Stimulated activated CD4-positive, alpha-beta T cell treated with anti-CD3 and anti-CD28 coated beads, TNF-alpha, amount 100 ng/mL, for 1 hour (primary cell): ENCODE results near the gene ENAH.
"Not testable (repeated sequence)": the region's sequence is repeated elsewhere in the genome, so short reads cannot be mapped to it uniquely, and the experiment has no call there.

Experiments
- DNase-seq, 3 donors: peaks; one replicate each; pipeline ENCODE4 v3.0.0-alpha.2; 2020; ENCODE audit warnings: low read depth in 3 of 3, low spot score in 1 of 3

The ENAH gene

DNA sequence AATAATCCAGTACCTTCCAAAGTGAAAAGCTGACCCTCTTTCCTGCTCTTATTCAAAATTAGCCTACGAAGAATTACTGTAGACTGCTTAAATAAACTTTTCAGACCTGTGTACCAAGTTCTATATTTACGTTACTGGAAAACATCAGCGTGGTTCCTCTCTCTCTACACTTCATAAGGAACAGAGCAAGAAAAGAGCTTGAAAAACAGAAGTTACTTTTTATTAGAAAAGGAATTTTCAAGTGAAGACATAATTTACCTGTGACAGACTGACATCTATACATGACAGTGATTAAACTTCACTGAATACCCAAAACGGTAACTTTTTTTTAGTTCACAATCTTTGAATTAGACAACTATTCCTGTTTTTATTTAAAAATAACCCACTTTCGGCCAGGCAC, 2.7 kb downstream of the ENAH start:
- DNase-seq, result no peak

DNA sequence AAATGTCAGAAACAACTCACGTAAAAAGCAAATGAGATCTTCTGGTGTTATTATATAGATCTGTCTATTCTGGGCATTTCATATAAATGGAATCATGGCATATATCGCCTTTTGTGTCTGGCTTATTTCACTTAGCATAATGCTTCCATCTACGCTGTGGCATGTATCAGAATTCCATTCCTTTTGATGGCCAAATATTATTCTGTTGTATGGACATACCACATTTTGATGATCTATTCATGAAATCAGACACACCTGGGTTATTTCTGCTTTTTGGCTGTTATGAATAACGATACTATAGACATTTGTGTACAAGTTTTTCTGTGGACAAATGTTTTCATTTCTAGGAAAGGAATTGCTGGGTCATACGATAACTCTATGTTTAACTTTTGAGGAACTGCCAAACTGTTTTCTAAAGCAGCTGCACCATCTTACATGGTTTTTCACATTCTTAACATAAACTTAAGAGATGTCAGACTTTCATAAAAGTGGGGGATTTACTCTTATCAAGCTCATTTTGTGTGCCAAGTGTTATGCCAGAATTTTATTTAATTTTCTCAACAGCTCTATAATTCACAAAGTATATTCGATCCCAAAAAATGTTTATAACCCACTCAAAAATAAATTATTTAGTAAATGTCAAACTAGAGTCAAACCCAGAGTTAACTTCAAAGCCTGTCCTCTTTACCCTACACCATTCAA, 7.6 kb downstream of the ENAH start:
- DNase-seq, result no peak

DNA sequence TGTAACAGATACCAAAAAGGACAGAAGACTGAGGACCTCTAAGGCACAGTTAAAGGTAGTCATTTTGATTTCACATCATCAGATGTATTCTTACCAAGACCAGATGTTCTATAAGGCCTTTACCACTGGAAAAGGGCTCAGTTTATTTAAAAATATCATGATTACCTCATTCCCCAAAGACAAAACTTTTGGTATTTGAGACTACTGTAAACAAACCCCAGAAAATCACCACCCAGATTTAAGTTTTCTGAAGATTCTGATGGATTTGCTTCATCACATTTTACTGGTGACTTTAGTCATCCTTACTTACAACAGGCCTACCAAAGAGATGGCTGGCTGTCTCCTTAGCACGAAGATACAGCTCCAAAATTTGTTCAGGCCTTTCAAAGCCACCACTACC, 8.3 kb downstream of the ENAH start:
- DNase-seq, result no peak

DNA sequence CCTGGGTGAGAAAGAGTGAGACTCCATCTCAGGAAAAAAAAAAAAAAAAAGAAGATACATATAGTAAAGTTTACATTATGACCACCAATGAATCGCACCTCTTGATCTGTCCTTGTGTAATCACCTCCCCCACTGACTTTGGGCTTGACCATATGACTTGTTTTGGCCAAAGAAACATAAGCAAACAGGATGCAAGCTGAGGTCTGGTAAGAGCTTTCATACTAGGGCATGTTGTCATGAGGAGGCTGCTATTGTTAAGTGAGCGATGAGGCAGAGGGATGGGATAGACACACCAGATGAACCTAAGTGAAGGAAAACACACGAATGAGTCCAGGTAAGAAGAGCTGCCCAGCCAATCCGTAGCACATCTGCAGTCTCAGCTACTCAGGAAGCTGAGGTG, 10.7 kb downstream of the ENAH start:
- no peak for DNase-seq

DNA sequence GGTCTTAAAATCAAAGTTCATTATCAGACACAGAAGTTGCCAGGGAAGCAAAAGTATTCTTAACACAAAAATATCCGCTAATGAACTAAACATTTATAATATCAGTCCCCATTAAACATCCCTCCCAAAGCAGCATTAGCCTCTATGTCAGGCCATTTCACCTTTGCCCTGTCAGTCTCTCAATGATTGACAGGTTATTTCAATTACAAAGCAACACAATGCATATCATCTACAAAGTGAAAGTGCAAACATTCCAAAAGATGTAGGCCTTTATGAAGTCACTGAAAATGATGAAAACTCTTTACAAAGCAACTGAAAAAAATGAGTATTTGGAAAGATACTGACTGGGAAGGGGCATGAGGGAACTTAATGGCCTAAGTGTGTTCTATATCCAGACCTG, 14.1 kb downstream of the ENAH start:
- DNase-seq, result no peak

DNA sequence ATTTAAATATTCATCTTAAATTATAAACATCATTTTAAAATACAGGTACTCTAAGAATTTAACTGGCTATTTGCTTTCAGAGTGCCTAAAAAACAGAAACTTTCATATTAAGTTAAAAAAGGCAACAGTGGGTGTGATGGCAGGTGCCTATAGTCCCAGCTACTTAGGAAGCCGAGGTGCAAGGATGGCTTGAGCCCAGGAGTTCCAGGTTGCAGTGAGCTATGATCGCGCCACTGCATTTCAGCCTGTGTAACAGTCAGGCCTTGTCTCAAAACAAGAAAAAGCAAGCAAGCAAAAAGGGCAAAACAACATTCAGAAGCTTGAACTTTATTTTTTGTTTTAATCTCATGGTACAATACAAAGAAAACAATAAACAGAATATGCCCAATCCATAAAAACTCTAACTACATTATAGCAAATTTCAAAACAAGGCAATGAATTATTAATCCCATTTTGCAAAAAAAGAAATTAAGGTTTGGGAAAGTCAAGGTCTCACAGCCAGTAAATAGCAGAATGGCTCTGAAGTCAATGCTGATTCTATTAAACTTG, 15.2 kb downstream of the ENAH start:
- no peak for DNase-seq

DNA sequence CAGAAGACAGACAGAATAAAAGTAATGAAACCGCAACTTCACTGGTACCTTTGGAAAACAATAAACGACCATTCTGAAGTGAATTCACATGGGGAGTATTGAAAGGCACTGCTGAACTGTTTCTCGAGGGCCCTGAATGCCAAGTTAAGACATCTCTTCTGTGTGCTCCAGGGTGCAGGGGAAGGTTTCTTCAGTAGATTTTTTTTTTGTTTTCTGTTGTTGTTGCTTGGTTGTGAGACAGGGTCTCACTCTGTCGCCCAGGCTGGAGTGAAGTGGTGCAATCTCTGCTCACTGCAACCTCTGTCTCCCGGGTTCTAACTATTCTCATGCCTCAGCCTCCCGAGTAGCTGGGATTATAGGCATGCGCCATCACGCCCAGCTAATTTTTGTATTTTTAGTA, 15.9 kb downstream of the ENAH start:
- not testable (repeated sequence) for DNase-seq

DNA sequence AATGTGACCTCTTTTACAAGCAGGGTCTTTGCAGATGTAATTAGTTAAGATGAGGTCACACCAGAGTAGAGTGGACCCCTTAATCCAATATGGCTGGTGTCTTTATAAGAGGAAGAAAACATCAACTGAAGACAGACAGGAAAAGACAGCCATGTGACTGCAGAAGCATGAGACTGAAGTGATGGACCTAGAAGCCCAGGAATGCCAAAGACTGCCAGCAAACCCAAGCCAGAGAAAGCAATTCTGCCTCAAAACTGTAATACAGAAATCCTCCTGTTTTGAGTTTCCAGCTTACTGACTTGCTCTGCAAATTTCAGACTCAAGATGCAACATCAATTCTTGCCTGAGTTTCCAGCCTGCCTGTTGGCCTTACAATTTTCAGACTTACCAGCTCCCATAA, 17.3 kb downstream of the ENAH start:
- no peak for DNase-seq

DNA sequence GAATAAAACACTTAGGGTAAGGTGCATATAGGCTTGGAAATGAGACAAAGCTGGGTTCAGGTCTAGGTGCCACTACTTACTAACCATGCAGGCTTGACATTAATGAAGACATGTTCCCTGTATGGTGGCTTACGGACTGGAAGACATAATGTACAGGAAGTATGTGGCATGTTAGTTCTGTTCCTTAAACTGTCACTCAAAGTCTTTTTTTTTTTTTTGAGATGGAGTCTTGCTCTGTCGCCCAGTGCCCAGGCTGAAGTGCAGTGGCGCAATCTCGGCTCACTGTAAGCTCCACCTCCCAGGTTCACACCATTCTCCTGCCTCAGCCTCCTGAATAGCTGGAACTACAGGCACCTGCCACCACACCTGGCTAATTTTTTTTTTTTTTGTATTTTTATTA, 20.1 kb downstream of the ENAH start:
- DNase-seq, result not testable (repeated sequence)

DNA sequence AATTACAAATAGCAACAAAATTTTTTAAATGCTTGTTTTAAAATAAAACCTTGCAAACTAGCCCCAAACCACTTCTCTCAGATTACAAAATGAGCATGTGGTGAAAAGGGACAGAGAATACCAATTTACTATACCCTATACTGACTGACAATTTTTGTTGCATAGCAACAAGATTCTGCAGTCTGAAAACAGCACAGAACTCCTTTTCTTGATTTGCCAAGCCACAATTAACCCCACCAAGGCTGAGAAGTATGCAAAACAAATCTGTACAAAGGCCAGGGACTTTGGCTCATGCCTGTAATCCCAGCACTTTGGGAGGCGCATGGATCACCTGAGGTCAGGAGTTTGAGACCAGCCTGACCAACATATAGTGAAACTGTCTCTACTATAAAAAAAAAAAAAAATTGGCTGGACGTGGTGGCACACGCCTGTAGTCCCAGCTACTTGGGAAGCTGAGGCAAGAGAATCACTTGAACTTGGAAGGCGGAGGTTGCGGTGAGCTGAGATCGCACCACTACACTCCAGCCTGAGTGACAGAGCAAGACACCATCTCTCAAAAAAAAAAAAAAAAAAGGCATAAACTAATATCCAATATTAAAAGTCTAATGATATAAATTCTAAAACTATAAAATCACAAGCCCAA, 21.8 kb downstream of the ENAH start:
- DNase-seq, result no peak

DNA sequence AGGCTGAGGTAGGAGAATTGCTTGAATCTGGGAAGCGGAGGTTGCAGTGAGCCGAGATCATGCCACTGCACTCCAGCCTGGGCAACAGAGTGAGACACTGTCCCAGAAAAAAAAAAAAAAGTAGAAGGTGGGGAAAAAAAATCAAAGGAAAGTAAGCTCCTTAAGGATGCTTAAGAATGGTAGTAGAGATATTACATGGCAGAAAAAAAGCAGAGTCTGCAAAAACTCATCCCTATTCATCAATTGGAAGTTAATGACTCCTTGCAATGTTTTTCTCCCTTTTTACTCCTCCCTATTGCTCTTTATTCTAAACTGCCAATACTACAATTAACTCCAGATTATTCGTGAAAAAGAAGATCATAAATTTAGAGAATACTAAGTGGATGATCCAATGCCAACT, 23.4 kb downstream of the ENAH start:
- no peak for DNase-seq

DNA sequence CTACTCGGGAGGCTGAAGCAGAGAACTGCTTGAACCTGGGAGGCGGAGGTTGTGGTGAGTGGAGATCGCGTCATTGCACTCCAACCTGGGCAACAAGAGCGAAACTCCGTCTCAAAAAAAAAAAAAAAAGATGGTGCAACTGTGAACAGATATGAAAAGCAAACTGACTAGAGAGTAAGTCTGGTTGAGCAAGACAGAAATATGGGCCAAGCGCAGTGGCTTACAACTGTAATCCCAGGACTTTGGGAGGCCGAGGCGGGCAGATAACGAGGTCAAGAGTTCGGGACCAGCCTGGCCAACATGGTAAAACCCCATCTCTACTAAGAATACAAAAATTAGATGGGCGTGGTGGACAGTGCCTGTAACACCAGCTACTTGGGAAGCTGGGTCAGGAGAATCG, 24.1 kb downstream of the ENAH start:
- DNase-seq, result not testable (repeated sequence)

DNA sequence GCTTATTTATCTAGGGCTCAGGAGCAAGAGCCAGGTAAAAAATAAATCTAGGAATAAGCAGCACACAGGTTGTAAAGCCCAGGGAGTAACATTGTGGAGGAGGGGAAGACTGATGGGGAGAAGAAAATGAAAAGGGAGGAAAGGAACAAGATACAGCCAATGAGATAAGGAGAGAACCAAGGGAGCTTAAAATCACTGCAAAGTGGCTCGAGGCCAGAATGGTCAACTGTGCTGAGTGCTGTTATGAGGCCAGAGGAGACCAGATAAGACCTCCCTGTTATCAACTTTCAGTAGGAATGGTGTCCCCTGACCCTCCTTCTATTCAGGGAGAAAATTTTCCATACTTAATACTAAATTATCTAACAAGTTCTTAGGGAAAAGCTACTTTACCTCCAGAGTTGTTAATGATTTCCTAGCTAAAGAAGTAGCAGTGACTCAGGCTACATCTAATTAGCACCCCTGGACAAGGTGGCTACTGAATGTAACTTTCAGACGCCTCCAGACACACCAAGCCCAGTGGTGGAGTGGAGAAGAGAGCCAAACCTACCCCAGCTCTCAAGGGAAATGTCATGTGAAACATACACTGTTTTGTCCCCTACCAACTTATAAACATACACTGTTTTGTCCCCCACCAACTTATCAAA, 25.5 kb downstream of the ENAH start:
- no peak for DNase-seq

DNA sequence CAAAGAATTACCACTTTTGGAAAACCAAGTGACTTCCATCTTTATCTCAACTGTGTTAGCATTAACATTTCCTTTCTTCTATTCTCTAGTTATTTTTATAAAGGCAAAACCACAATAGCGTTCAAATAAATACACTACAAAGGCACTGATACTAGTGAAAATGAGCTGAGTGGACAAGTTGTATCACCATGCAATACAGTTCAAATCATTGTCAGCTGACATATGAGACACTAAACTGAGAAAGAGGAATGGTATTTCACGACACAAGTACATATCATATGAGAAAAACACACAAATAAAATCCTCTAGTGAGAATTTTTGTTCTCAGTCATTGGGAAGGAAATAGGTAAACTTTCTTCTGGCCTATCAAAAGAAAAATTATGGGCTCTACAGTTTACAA, 26.2 kb downstream of the ENAH start:
- DNase-seq, result no peak

DNA sequence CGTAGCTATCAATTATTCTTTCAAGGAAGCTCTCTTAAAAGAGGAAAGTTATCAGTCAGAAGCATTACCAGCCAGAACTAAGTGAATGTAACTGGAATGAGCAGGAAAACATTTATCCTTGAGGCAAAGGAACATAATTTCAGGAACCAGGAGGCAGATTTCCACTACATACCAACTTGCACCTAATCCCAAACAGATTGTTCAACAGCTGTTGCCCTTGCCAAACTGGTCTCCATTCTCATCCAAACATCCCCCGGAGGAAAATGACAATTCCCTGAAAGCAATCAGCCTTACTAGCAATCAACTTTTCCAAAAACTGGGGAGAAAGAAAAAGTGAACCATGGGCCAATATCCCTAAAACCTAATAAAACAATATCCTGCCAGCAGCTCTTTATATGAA, 35.0 kb downstream of the ENAH start:
- DNase-seq, result no peak

DNA sequence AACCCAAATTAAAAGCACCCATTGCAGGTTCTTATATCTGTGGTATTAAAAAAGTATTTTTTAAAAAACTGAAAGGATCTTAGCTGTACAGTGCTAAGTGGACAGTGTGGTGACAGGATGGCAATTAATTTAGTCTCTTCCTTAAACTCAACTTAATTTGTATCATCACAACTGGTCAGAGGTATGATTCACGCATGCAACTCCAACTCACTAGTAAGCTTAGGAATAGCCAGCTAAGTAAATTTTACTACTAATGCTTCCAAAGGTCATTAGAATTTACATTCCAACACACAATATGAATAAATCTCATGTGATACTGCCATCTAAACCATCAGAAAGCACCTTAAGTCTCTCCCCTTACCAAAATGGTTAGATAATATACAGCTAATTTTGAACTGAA, 35.4 kb downstream of the ENAH start:
- no peak for DNase-seq

DNA sequence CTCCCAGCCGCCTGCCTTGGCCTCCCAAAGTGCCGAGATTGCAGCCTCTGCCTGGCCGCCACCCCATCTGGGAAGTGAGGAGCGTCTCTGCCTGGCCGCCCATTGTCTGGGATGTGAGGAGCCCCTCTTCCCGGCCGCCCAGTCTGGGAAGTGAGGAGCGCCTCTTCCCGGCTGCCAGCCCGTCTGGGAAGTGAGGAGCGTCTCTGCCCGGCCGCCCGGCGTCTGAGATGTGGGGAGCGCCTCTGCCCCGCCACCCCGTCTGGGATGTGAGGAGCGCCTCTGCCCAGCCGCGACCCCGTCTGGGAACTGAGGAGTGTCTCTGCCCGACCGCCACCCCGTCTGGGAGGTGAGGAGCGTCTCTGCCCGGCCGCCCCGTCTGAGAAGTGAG, 37.5 kb downstream of the ENAH start:
- DNase-seq, result not testable (repeated sequence)

DNA sequence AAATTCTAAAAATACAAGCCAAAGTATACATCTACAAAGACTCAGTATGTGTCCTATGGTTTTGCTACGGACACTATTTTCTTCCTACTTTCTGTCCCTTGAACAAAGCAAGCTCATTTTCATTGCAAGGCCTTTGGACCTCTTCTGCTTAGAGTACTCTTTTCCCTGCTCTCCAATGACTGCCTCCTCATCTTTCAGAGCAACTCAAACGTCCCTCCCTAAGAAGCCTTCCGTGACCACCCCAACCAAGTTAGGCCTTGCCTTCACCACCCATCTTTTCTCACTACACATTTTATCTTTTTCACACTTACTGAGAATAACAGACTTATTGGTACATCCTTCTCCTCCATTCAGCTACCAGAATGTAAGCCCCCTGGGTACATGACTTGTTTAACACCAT, 39.9 kb downstream of the ENAH start:
- no peak for DNase-seq

DNA sequence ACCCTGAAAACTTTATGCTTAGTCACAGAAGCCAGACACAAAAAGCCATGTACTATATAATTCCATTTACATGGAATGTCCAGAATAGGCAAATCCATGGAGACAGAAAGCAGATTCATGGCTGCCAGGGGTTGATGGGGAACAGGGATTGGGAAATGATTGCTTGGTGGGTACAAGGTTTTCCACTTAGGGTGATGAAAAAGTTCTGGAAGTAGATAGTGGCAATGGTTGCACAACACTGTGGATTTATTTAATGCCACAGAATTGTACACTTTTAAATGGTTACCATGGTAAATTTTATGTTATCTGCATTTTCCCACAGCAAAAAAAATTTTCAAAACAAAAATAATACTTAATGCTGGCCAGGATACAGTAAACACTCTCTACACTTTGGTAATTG, 40.6 kb downstream of the ENAH start:
- no peak for DNase-seq

DNA sequence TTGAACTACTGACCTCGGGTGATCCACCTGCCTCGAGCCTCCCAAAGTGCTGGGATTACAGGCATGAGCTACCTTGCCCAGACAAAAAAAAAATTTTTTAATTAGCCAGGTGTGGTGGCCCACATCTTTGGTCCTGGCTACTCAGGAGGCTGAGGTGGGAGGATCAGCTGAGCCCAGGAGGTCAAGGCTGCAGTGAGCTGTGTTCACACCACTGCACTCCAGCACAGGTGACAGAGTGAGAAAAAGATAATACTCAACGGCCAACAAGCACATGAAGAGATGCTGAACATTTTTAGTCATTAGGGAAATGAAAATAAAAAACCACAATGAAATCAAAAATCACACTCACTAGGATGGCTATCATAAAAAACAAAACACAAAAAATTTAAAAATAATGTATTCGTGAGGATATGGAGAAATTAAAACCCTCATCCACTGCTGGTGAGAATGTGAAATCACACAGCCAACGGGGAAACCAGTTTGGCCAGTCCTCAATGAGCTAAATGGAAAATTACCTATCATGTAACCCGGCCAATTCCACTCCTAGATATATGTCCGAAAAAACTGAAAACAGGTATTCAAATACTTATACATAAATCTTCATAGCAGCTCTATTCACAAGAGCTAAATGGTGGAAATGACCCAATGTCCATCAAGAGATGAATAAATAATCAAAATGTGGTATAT, 41.2 kb downstream of the ENAH start:
- DNase-seq, result no peak

DNA sequence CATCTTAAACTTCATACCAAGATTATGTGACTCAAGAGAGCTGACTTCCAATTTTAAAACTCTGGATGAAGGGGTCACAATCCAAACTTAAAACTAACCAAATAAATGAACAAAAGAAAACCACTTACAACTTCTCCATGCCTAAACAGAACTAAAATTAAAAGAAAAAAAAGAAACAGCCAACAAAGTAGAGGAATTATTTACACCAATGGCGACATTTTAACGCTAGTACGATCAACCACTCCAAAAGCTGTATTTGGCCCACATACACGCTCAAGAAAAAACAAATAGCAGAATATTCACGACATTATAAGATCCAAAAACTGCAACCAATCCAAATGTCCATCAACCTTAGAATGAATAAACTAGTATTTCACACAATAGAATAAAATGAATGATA, 42.4 kb downstream of the ENAH start:
- no peak for DNase-seq
